ENCODE data around the gene FMN1.

The FMN1 gene

DNA sequence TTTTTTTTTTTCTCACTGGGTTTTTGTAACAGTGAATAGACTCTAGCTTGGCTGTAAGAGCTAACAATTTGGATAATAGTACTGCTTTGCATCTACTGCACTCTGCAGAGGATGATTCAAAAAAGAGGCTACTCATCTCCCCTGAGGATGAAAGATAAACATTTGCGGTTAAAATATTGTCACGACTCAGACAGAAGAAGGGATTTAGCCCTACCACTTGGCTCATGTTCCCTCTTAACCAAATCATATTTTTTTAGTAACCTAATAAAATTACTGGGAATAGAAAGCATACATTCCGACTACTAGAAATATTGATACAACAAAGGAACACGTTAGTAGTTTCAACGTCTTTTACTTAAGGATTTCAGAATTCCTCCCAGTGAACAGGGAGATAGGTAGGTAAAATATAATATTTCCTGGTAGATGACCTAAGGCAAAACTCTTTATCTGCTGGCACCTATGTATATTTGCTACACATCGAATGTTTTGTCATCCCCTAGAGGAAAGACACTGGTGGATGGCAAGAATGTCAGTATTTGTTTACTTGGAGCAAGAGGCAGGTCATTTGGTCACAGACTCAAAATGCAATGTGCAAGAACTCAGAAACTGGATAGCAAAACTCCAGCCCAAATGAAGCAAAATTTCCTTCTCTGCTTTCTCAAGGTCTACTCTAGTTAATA is 365.9 kb downstream of the FMN1 start:
- DNase-seq (ENCODE audit: low spot score) = no peak

DNA sequence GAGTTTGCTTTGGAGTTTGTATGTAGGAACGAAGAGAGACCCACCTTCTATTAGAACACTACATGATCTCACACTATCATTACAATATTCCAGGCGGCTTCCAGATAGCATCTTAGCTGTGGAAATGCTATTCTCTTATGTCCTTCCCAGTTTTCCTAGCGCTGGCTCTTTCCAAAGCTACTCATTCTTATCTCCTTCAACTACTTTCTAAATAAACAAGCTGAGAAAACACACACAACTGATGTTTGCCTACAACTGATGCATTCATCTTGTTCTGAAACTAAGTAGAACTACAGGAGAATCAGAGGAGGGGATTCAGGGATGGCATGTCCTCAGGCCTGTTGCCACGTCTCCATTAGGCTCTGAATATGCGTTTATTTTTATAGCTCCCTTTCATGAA is 367.8 kb downstream of the FMN1 start:
- no peak for DNase-seq (ENCODE audit: low spot score)

DNA sequence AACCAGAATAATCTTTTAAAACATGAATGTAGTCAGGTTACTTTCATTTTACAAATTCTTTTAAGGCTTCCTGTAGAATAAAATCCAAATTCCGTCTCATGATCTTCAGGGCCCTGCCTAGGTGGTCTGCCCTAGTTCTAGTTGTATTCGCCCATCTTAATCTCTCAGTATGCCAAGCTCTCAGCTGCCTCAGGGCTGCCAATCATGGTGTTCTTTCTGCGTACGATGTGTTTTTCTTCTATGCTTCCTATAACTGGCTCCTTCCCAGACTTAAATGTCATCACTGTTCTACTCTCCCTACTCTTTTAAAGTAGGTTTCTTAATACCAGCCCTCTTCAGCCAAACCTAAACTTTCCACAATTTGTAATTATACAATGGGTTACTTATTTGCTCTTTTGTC is 369.3 kb downstream of the FMN1 start:
- DNase-seq (ENCODE audit: low spot score) = no peak

DNA sequence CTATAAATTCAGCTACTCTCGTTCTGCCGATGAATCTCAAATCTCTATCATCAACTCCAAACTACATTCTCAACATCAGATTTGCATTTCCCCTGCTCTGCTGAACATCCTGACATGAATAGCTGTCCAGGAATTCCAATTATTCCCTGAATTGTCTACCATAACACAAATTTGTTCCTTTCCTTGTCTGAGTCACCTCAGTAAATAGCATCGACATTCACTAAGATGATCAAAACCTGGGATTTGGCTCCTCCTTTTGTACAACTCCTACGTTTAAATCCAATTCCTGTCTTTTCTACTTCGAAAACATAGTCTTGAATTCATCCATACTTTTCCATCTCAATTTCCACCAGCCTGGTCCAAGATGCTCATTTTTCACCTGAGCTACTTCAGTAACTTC is 369.7 kb downstream of the FMN1 start:
- no peak for DNase-seq (ENCODE audit: low spot score)

DNA sequence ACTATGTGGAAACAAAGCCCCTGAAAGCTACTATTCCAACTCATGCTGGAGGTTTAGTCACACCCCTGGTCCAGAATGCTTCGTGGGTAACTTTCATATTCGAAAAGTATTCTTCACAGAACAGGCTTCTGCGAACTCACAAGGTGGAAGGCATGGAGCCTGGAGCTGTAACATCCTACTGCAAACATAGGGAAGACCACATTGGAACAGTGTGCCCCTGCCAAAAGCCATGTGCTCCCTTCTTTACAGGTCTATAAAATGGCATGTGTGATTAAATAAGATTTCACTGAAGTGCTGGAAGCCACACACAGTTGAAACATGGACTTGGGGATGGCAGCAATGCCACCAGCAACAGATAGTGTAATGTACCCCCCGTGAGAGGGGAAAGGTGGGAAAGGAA is 370.8 kb downstream of the FMN1 start:
- DNase-seq (ENCODE audit: low spot score) = no peak

DNA sequence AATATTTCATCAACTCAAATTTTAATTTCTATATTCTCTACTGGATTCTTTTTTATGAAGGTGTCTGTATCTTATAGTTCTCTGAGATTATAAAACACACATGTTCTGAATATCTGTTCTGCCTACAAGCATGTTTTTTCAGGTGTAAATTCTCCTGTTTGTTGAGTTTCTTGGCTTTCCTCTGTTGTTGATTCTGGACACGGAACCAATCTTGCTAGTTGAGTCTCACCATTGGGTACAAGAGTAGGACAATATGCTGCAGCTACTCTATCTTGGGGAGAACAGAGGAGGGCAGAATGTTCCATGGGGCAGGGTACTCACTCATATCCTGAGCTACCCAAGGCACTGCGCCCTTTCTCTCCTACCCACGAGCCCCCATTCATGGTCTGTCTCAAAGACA is 371.8 kb downstream of the FMN1 start:
- no peak for DNase-seq (ENCODE audit: low spot score)

DNA sequence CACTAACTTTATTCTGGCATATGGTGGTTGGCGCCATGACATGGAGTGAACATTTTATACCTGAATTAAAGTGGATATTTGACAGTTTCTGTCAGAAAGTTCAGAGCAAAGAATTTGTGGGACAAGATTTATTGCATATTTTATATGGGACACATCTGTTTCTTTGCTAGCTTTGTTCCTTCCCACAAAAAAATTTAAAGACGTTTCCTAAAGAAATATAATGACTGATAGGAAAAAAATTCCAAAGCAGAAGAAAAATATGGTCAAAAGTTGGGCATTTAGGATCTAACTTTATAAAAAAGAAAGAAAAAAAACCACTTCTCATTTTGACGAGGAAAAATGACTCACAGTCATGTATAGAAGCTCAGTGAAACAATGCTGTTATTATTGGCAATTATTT is 375.1 kb downstream of the FMN1 start:
- no peak for DNase-seq (ENCODE audit: low spot score)

DNA sequence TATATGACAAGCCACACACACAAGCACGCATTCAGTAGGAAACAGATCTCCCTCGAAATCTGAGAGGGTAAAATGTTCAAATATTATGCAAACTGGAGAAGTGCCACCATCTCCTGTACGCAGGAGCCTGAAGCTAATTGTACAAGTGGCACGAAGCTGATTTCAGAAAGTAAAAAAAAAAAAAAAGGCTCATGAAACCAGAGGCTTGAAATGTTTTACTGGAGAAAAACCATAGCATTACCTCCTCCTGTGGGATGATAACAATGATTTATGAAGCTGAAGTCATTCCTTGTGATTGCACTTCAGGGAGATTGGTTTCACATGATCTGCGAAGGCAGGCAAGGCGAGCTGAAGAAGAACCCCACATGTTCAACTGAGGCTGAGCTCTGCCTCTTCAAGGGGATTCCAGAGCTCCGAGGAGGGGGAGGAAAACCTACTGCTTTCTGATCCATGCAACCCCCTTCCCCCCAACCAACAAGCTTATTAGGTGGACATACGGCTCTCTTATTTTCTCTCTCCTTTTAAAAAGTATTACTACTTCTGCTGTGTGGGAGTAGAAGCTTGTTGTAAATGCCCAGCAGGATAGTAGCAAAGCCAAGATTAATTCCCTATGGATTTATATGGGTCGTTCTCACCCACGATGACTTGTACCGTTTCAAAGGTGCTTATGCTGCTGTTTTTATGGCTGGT is 375.6 kb downstream of the FMN1 start:
- DNase-seq (ENCODE audit: low spot score) = no peak

DNA sequence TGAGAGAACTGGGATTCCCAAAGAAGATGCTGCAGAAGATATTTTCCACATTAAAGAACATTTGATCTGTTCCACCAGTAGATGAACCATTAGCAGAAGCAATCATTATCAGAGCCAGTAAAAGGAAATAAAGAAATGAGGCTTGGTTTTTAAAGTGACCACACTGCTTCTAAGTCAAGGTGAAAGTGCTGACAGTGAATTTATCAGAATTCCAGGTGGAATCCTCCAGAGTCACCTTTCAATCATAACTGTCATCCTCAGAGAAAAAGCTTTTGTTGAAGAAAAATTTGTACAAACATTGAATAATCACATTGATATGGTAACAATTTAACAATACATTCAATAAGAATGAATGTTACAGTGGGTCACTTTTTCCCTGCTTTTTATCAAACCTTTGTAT is 376.9 kb downstream of the FMN1 start:
- DNase-seq (ENCODE audit: low spot score) = no peak

DNA sequence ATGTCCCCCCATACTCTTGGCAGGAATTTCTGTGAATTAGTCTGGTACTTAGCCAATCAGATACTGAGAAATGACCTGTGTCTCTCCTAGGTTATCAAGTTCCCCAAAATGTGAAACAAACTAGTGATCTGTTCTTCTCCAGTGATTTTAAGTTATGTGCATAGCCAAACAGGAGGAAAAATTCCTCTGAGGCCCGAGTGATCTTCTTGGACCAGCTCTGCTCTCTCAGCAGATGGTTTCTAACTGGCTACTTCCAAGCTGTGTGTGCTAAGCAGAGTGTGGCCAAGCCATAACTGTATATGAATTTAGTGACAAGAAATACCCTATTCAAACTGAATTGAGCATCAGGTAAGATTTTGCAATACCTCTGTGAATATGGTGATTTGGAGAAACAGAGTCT is 387.2 kb downstream of the FMN1 start:
- no peak for DNase-seq (ENCODE audit: low spot score)

DNA sequence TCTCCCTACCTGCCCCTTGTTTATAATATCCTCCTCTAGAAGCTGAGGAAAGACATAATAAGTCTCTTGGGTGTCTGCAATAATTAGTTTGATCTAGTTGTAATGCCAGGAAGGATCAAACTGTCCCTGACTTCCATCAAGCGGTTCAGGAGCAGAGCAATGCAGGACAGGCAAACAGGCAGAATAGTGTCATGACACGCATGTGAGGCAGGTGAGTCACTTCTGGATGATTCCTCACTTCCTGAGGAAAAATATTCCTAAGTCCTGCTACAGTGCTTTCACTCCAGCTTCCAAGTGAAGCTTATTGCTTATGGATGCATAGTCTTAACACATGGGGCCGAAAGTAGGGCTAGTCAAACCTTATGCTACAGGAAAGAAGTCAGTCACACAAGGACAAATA is 390.9 kb downstream of the FMN1 start:
- no peak for DNase-seq (ENCODE audit: low spot score)

DNA sequence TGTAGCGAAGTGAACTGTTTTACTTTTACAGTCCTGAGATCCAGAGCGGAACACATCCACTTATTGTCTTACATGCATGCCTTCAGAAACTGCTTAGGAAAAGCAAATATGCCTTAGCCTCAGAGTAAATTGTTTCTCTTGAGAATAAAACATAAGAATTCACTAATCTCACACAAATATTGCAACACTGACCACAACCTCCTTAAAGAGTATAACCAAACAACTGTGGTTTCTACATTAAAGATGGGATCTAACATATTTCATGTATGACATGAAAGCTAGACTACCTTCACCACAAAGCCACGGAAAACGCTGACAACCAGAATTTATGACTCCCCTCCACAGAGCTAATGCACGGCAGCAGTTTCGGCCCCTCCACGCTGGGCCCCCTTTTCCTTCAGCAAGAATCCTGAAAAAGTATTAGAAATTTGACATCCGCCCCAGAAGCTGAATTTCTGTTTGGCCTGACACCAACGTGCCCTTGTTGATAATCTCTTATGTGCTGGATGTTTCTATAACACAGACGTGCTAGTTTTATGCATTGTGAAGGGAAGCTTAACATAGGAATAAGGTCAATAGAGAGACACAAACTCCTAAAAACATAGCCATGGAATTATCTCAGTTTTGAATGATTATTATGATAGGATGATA is 392.1 kb downstream of the FMN1 start:
- DNase-seq (ENCODE audit: low spot score) = no peak

DNA sequence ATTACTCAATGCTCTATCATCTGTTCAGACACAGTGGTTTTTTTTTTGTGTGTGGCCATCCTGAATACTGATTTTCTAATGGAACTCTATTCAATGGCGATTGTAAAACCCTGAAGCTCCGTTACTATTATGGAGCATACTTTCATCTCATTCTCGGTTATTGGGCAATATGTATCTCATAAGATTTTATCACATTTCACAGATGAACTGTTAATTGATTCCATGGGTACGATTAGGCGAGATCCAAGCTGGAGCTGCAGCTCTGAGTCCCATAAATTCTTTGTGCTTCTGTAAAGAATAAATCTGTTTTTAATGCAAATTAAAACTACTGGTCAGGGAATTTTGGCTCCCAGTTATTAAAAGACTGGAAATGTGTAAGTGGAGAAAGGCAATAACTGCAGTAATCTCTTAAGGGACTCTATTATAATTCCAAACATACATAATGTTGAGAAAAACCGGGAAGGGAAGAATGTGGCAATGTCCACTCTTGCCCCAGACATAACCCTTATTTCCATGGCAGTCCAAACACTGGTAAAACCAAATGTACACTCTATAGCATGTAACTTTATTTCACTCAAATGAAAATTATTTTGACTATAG is 394.5 kb downstream of the FMN1 start:
- DNase-seq (ENCODE audit: low spot score) = no peak

DNA sequence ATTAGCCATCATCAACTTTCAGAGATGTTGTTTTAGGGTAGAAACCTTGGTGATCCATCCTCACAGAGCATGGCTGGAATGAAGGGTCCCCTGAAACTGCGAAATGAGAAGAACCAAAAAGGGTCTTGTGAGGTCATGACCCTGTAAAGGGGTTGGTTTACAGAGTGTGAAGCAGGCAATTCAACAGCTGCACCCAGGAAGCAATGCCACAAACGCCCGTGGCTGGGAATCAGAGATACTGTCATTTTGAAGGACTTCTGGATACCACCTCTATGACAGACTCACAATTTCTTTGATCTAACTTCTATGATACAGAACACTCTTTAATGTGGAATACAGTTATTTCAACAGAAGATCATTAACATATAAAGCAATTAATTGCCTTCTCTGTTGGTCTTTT is 397.7 kb downstream of the FMN1 start:
- no peak for DNase-seq (ENCODE audit: low spot score)

DNA sequence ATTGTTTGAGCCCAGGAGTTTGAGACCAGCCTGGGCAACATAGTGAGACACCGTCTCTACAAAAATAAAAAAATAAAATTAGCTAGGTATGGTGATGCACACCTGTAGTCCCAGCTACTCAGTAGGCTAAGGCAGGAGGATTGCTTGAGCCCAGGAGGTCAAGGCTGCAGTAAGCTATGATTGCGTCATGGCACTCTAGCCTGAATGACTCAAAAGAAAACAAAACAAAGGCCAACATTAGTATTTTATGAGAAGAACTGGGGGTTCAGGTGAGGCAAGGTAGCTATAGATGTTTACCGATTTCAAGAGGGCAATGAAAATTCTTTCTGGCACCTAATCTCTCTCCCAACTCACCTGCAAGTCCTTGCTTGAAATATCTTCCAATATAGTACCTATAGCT is 399.5 kb downstream of the FMN1 start:
- DNase-seq (ENCODE audit: low spot score) = no peak

DNA sequence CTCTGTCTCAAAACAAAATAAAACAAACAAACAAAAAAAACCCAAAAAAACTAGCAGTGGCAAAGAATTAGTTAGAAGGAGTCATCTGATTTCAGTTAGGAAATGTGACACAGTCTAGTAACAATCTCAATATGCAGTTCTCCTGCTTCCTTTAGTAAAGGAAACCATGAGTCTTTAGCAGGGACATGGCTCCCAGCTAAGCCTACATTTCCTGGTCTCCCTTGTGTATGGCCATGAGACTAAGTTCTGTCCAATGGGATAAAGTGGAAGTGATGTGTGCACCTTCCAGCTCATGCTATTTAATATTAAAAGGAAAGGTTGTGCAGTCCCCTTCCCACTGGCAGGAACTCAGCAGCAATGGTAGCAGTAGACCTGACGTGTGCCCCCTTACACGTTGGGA is 402.1 kb downstream of the FMN1 start:
- no peak for DNase-seq (ENCODE audit: low spot score)

DNA sequence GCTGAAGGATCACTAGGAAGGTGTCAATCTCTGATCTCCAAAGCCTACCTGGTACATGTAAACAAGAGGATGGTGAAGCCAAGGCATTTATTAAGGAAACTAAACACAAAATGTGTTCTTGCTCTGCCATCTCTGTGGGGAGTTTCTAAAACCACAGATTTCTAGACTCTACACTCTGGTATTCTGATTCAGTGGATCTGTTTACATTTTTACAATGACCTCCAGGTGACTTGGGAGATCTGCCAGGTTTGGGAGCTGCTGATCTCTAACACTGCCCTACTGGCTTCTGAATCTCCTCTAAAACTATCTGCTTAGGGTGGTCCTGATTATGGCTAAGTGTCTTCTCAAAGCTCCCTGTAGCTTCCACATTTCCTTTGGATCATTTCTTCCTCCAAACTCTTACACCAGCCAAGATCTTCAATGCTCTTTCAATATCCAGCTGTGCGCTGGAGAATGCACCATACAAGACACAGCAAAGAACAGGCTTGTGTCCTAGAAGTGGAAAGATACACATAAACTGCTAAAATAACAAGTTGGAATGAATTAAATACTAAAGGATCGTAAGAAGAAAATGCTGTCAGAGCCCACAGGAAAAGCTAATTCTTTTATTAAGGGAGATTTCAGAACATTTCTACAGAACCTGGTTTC is 404.0 kb downstream of the FMN1 start:
- no peak for DNase-seq (ENCODE audit: low spot score)

DNA sequence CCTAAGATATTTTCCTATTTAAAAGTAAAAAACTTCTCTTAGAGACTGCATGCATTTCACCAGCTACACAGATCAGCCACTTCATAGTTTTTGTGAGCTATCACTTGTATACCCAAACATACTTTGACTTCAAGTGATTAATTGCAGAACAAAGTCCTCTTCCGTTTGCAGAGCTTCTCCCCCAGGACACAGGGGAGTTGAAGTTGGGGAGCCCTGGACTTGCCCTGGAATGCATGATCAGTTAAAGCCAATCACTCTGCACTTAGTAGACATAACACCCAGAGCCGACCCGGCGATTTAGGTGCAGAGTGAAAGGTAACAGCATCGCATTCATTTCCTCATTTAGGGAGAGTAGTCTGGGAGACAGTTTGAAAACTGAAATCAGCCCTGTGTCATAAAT is 406.6 kb downstream of the FMN1 start:
- no peak for DNase-seq (ENCODE audit: low spot score)

DNA sequence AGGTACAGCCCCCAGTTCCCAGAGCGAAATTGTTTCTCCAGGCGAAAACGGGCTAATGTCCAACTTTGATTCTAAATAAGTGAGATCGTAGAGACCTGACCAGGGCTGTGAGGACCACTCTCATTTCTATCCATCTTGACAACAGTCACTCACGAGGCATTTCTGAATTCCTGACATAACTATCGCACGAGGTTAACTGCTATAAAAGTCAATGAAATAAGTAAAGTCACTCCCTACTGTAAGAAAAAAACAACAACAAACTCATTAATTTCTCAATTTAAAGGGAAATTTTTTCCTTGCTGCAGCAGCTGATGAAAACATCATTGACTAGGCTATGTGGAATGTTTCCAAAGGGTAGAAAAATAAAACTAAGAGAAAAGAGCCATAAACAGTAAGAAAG is 407.6 kb downstream of the FMN1 start:
- DNase-seq (ENCODE audit: low spot score) = no peak

DNA sequence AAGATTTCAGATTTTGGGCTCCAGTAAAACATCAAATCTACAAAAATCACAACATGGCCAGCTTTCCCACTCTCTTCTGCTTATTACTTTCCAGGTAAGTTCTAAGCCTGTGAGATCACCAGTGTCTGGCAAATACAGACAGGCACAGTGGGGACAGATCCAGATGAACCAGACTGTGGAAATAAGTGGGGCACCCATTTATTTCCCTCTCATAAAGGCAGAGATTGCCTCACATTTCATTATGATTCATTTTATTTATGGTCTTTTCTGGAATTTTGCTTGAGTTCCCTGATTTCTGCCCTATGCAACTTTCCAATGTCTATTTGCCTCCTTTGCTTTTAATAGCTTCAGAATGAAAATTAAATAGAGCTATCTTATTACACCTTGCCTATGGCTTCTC is 409.9 kb downstream of the FMN1 start:
- no peak for DNase-seq (ENCODE audit: low spot score)

DNA sequence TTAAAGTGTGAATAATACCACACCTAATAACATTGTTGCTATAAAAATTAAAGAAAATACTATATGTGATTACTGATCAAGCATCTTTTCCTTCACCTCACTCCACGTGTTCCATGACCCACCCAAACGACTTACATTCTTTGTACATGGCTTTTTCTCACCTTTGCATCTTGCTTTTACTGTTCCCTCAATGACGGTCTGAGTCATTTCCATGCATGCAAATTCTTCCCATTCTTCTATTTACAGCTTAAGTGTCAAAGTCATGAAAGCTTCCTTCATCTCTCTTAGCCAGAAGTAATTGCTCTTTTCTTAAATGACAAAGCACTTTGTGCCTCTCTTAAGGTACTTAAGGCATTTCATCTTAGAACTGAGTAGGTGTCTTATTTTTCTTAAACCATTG is 412.7 kb downstream of the FMN1 start:
- DNase-seq (ENCODE audit: low spot score) = no peak

DNA sequence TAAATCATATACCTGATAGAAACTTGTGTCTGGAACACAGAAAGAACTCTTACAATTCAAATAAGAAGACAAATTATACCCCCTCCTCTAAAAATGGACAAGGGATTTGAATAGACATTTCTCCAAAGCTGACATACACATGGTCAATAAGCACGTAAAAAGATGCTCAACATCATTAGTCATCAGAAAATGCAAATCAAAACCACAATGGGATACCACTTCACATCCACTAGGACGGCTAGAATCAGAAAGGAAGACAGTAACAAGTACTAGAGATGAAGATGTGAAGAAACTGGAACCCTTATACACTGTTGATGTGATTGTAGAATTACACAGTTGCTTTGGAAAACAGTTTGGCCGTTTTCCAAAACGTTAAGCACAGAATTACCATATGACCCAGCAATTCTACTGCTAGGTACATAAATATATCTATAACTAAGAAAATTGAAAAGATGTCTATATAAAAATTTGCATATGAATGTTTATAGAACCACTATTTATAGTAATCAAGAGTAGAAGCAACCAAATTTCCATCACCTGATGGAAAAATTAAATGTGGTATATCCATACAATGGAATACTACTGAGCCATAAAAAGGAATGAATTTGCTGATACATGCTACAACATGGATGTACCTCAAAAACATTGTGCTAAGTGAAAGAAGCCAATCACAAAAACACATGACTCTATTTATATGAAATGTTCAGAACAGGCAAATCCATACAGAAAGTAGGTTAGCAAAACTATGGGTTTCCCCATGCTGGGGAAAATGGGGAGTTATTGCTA is 415.9 kb downstream of the FMN1 start:
- no peak for DNase-seq (ENCODE audit: low spot score)
